ENCODE measurements around the gene PFKL.

PFKL gene

GRCh38 chr21:44299458-44300261, at the start of gene PFKL:
Gene PFKL, plus strand, starts transcription at chr21:44300053. Its CDS starts 53 bp downstream, at chr21:44300106.
- peak; percentile 76 for DNase-seq (ENCODE audit: low read depth, low spot score)

- peak; percentile 0 for DNase-seq (ENCODE audit: low read depth, low spot score)
These were observed 45.8 kb upstream of the PFKL start for GRCh38 chr21:44253832-44254710.

- peak; percentile 22 for DNase-seq (ENCODE audit: low read depth, low spot score)
These were observed 44.3 kb upstream of the PFKL start for GRCh38 chr21:44255511-44255981.

GRCh38 chr21:44258056-44258725, 41.7 kb upstream of the PFKL start:
- DNase-seq (ENCODE audit: low read depth, low spot score), result no peak

- no peak for DNase-seq (ENCODE audit: low read depth, low spot score)
These were observed 40.7 kb upstream of the PFKL start for GRCh38 chr21:44259082-44259705.

- no peak for DNase-seq (ENCODE audit: low read depth, low spot score)
These were observed 39.8 kb upstream of the PFKL start for GRCh38 chr21:44260066-44260465.

GRCh38 chr21:44260791-44261631, 38.8 kb upstream of the PFKL start:
- DNase-seq (ENCODE audit: low read depth, low spot score), result no peak

- no peak for DNase-seq (ENCODE audit: low read depth, low spot score)
These were observed 38.1 kb upstream of the PFKL start, which contains the start of gene DNMT3L for GRCh38 chr21:44261675-44262295. Gene DNMT3L, minus strand, starts transcription at chr21:44261897. Its CDS starts 638 bp downstream, at chr21:44261259.

GRCh38 chr21:44262338-44263056, 37.4 kb upstream of the PFKL start:
- no peak for DNase-seq (ENCODE audit: low read depth, low spot score)

GRCh38 chr21:44263221-44263760, 36.6 kb upstream of the PFKL start:
- no peak for DNase-seq (ENCODE audit: low read depth, low spot score)

GRCh38 chr21:44263768-44264167, 36.1 kb upstream of the PFKL start:
- no peak for DNase-seq (ENCODE audit: low read depth, low spot score)

- DNase-seq (ENCODE audit: low read depth, low spot score), result no peak
These were observed 34.1 kb upstream of the PFKL start for GRCh38 chr21:44265734-44266270.

- no peak for DNase-seq (ENCODE audit: low read depth, low spot score)
These were observed 32.2 kb upstream of the PFKL start for GRCh38 chr21:44267655-44268142.

GRCh38 chr21:44269090-44269489, 30.8 kb upstream of the PFKL start:
- DNase-seq (ENCODE audit: low read depth, low spot score), result no peak

- DNase-seq (ENCODE audit: low read depth, low spot score), result no peak
These were observed 28.1 kb upstream of the PFKL start for GRCh38 chr21:44271558-44272283.

GRCh38 chr21:44272284-44272858, 27.5 kb upstream of the PFKL start:
- DNase-seq (ENCODE audit: low read depth, low spot score), result no peak

GRCh38 chr21:44273046-44273445, 26.8 kb upstream of the PFKL start:
- DNase-seq (ENCODE audit: low read depth, low spot score), result no peak

- DNase-seq (ENCODE audit: low read depth, low spot score), result no peak
These were observed 24.8 kb upstream of the PFKL start for GRCh38 chr21:44275041-44275440.

Data from astrocyte of the hippocampus (primary cell).